CD4-positive, alpha-beta T cell treated with Interleukin-17A for 1 hour (primary cell): ENCODE results near the gene POC1A.
"Not testable (repeated sequence)": the region's sequence is repeated elsewhere in the genome, so short reads cannot be mapped to it uniquely, and the experiment has no call there.

Source experiments
- DNase-seq: peaks from one replicate; pipeline ENCODE4 v3.0.0-alpha.2; 2020

Gene POC1A

GRCh38 chr3:52040600-52040999, 113.6 kb downstream of the POC1A start:
- DNase-seq: no peak

GRCh38 chr3:52039846-52040245, 114.4 kb downstream of the POC1A start:
- no peak for DNase-seq

GRCh38 chr3:52039426-52039825, 114.8 kb downstream of the POC1A start:
- DNase-seq: no peak

- no peak for DNase-seq
Measured at GRCh38 chr3:52038227-52038626, 116.0 kb downstream of the POC1A start.

- DNase-seq: no peak
Measured at GRCh38 chr3:52037291-52037690, 116.9 kb downstream of the POC1A start.

- peak; percentile 47 for DNase-seq
Measured at GRCh38 chr3:52036829-52037228, 117.4 kb downstream of the POC1A start.

- no peak for DNase-seq
Measured at GRCh38 chr3:52036222-52036694, 118.0 kb downstream of the POC1A start.

- no peak for DNase-seq
Measured at GRCh38 chr3:52034651-52035050, 119.6 kb downstream of the POC1A start.

- no peak for DNase-seq
Measured at GRCh38 chr3:52034212-52034611, 120.0 kb downstream of the POC1A start.

GRCh38 chr3:52033748-52034147, 120.5 kb downstream of the POC1A start:
- DNase-seq: not testable (repeated sequence)

GRCh38 chr3:52032702-52033408, 121.4 kb downstream of the POC1A start:
- no peak for DNase-seq

- no peak for DNase-seq
Measured at GRCh38 chr3:52031896-52032295, 122.3 kb downstream of the POC1A start.

GRCh38 chr3:52030714-52031310, 123.4 kb downstream of the POC1A start:
- no peak for DNase-seq

- DNase-seq: no peak
Measured at GRCh38 chr3:52029535-52029934, 124.7 kb downstream of the POC1A start.

- no peak for DNase-seq
Measured at GRCh38 chr3:52029053-52029452, 125.2 kb downstream of the POC1A start.

- DNase-seq: no peak
Measured at GRCh38 chr3:52028572-52028971, 125.7 kb downstream of the POC1A start.

- DNase-seq: no peak
Measured at GRCh38 chr3:52026041-52026440, 128.2 kb downstream of the POC1A start.

GRCh38 chr3:52025453-52025852, 128.8 kb downstream of the POC1A start:
- DNase-seq: no peak
